ENCODE results near the gene DHRS7C.

The DHRS7C gene

GRCh38 chr17:9790889-9791876 lies at the start of gene DHRS7C:
Gene DHRS7C (minus strand): TSS chr17:9791592. CDS start chr17:9791284, 308 bp downstream.
- no peak for DNase-seq

DNA sequence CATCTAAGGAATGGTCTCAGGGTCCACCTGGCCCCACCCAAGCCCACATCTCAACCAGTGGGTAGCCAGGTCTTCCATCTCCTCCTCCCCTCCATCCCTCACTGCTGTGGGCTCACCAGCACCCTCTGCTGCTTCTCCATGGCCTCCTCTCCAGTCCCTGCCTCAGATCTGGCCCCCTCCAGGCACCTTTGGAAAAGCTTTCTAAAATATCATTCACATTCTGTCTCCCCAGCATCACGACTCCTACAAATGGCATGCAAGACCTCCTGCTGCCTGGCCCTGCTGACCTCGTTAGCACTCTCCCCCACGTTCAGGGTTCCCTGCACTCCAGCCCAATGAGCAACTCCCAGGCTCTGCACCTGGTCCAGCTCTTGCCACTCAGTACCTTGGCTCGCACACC lies 48.0 kb upstream of the DHRS7C start:
- no peak for DNase-seq

- DNase-seq, result no peak
Observed at GRCh38 chr17:9837551-9838471, 46.4 kb upstream of the DHRS7C start.

DNA sequence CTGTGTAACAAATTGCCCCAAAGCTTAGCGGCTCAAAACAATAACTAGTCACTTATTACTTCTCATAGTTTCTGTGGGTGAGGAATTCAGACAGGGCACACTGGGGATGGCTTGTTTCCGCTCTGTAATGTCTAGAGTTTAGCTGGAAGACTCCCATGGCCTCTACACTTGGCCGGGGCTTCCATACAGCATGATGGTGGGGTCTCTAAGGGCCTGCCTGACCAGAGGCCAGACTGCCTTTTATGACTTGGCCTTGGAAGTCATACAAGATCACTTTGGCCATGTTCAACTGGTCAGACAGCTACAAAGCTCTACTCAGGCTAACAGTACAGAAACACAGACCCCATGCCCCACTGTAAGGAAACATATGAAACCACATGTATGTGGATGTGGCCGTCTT lies 42.5 kb upstream of the DHRS7C start:
- DNase-seq, result no peak

- DNase-seq, result no peak
Observed at GRCh38 chr17:9830711-9831110, 39.3 kb upstream of the DHRS7C start.

GRCh38 chr17:9829343-9829742 lies 38.0 kb upstream of the DHRS7C start:
- DNase-seq, result no peak

GRCh38 chr17:9828296-9829295 lies 37.2 kb upstream of the DHRS7C start:
- DNase-seq, result no peak

DNA sequence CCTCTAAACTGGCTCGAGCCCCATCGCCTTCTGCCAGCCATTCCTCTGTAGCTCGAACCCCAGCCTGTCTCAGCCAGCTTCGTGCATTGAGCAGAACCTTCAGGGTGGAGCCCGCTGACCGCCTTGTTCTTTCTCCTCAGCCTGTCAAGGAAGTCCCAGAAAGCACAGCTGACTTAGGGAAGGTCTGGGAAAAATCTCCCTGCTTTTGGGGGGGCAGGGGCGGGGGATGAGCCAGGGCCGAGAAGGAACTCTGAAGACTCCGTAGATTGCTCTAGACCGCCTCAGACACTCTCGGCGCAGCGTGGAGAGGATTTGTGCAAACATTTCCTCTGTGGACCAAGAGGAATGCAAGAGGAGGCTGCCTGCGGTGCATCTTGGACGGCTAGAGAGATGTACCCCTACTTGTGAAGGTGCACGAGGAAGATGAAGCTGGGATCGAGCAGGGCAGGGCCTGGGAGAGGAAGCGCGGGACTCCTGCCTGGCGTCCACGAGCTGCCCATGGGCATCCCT lies 34.3 kb upstream of the DHRS7C start, which contains the start of gene GLP2R:
TSS of gene GLP2R (plus strand) at position 284 of the 510 bp plus-strand sequence. CDS start at position 424, 140 bp downstream.
- DNase-seq, result no peak

- no peak for DNase-seq
Observed at GRCh38 chr17:9824797-9825338, 33.5 kb upstream of the DHRS7C start.

DNA sequence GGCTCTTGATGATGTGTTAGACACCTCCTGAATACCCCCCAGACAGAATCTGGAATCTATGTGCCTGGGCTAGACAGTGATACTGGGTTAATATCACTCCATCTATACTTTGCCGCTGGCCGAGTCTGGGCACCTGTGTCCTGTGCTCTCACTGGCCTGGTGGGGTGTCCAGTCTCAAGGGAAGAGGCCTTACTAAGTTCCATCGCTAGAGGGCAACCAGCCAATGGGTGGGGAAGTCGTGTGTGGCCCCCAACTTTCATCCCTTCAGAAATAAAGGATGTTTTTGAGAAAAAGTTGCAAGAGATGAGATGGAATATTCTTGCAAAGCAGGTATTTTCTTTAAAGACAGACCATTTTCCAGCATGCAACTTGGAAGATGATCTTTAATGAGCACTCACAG lies 32.7 kb upstream of the DHRS7C start:
- no peak for DNase-seq

DNA sequence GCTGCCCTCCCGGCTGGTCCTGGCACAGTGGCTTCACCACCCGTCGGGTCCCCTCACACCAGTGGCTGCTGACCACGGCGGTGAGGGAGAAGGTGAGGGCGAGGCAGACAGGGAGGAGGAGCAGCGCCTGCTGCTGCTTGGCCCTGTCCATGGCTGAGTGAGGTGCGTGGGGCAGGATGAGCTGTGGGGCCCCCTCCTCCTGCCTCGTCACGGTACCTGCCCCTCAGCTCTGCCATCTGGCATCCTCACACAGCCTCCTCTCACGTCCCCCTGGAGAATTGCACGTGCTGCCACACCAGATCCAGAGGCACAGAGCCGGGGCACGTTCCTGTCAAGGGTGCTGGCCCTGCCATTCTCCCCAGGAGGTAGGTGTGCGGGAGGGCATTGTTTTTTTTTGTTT lies 30.5 kb upstream of the DHRS7C start, which contains the start of gene GSG1L2:
TSS of gene GSG1L2 (minus strand) at position 159 of the 400 bp plus-strand sequence. CDS start at position 151, 8 bp downstream.
- DNase-seq, result no peak

DNA sequence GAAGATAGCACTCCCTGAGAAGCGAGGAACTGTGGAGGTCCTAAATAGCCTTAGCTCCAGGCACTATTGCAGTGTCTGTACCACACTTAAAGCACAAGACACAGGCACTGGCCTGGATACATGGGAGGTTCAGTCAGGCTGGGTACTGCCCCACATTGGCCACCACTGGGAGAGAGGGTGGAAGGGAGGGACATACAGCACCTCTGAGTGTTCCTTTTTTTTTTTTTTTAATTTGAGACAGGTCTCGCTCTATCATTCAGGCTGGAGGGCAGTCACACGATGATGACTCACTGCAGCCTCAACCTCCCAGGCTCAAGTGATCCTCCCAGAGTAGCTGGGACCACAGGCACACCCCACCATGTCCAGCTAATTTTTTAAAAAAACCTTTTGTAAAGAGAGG lies 29.1 kb upstream of the DHRS7C start:
- DNase-seq, result no peak

DNA sequence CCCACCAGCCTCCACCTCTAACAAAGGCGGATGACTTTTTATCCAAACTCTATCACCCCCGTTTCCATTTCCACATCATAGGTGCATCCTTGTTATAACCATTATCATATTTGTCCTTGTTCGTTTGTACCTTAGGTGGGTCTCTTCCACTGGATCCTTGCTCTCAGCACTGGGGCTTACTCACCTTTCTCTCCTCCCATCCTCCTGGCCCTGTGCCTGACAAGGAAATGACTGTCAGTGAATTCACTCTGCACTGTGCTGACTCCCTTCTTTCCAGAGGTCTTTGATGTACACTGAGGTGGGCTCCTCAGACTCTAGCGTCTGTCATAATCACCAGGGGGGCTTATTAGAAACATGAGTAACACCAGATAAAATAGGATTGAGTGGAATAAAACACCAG lies 27.4 kb upstream of the DHRS7C start:
- no peak for DNase-seq

DNA sequence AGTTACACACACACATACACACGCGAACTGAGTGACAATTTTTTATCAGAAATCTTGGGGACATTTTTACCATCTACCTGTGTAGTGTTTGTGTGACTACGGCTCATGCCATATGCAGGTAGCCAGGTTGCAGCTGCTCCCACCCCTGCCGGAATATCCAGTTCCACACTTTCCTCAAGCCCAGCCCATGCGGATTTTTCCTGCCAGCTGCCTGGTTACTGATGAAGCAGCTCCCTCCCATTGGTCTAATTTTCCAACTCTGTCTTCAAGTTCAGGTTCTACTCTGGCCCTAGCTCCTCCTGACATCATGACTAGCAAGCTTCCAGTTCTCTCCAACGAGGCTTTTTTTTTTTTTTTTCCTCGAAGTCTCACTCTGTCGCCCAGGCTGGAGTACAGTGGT lies 25.7 kb upstream of the DHRS7C start:
- DNase-seq, result no peak

- DNase-seq, result no peak
Observed at GRCh38 chr17:9816472-9816871, 25.1 kb upstream of the DHRS7C start.

GRCh38 chr17:9814337-9814945 lies 23.0 kb upstream of the DHRS7C start:
- no peak for DNase-seq

- no peak for DNase-seq
Observed at GRCh38 chr17:9813166-9813565, 21.8 kb upstream of the DHRS7C start.

- DNase-seq, result no peak
Observed at GRCh38 chr17:9811537-9811936, 20.1 kb upstream of the DHRS7C start.

GRCh38 chr17:9811086-9811485 lies 19.7 kb upstream of the DHRS7C start:
- DNase-seq, result no peak

DNA sequence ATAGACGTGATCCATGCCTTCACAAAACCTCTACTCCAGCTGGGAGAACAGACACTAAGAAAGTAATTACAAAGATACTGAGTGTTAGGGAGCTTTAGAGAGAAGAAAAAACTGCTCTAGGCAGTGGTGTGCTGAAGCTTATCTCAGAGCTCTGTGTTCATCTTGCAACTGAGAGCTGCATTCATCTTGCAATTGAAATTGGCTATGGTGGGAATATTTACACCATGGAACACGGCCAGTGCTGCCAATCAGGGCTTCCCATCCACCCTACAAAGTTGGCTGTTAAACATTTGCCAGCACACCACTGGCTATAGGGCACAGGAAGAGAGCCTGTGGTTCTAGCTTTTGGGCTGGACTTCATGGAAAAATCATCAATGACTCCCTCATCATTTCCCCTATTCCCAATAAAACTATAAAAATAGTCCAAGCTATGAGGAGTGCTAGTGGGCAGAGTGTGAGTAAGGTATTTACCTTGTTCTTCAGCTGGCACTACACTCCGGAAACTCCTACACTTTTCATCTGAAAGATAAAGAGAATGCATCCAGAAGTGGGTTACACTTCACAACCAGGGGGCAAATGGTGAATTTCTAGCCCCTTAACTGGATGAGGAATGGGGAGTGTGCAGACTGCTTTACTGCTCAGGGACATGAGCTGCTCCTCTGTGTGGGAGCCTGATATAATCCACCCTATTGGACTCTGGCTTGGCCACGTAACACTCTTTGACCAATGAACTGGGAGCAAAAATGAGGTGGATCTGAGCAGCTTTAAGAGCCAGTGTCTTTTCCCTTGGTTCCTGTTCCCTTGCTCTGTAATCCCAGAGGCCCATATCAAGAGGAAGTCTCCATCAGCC lies 18.9 kb upstream of the DHRS7C start:
- DNase-seq, result no peak

Measured in activated T-cell treated with anti-CD3 and anti-CD28 coated beads for 4 hours (primary cell).